ENCODE measurements around the gene GALNT2. TPM values are rescaled to one million over a fixed set of nuclear protein-coding genes. Genes with fewer than 3 reads are reported as not detected.

Gene GALNT2
- total and polyA plus RNA-seq, 9 donors: 38.6 to 142 (median 83.7) TPM

GRCh38 chr1:230145505-230145899 lies 78.5 kb downstream of the GALNT2 start:
- WGBS, 3 donors: 48 to 60% (median 52%) methylated on average over 8 of the region's 8 CpGs
- H3K27ac ChIP-seq: no peak overlapping the region
- TF ChIP-seq CTCF (IDR thresholded peaks at IDR 0.05) (no peak), EP300 (IDR thresholded peaks at IDR 0.05) (no peak), POLR2A (IDR thresholded peaks at IDR 0.05) (no peak)
- peaks cover 15% of the 10 kb centered on the region for H3K4me1 ChIP-seq (ENCODE audit: insufficient read depth)
- H3K4me3 ChIP-seq: no peak overlapping the region
- no peaks in the 10 kb centered on the region for H3K9me3 ChIP-seq
- no peak for DNase-seq
- no peaks in the 10 kb centered on the region for H3K27me3 ChIP-seq
- no peaks in the 10 kb centered on the region for H3K36me3 ChIP-seq
- intact Hi-C loops (cut with DNase I): no loop called here

- H3K27ac ChIP-seq: no peak overlapping the region
- TF ChIP-seq CTCF (IDR thresholded peaks at IDR 0.05): no peak
- no peak for TF ChIP-seq EP300 (IDR thresholded peaks at IDR 0.05)
- TF ChIP-seq POLR2A (IDR thresholded peaks at IDR 0.05): no peak
- 38 to 64% (median 48%) methylated on average over 7 of the region's 7 CpGs for WGBS, 3 donors
- intact Hi-C loops (cut with DNase I): no loop called here
- H3K4me3 ChIP-seq: no peak overlapping the region
- DNase-seq: no peak
- peaks cover 18% of the 10 kb centered on the region for H3K4me1 ChIP-seq (ENCODE audit: insufficient read depth)
- H3K9me3 ChIP-seq: no peaks in the 10 kb centered on the region
- H3K36me3 ChIP-seq: no peaks in the 10 kb centered on the region
- no peaks in the 10 kb centered on the region for H3K27me3 ChIP-seq
Observed at GRCh38 chr1:230145953-230146476, 79.0 kb downstream of the GALNT2 start.

- no peaks in the 10 kb centered on the region for H3K36me3 ChIP-seq
- intact Hi-C loops (cut with DNase I): no loop called here
- no peak overlapping the region for H3K27ac ChIP-seq
- H3K4me1 ChIP-seq (ENCODE audit: insufficient read depth): peaks cover 18% of the 10 kb centered on the region
- TF ChIP-seq EP300 (IDR thresholded peaks at IDR 0.05) (no peak), CTCF (IDR thresholded peaks at IDR 0.05) (no peak), POLR2A (IDR thresholded peaks at IDR 0.05) (no peak)
- no peak overlapping the region for H3K4me3 ChIP-seq
- no peaks in the 10 kb centered on the region for H3K27me3 ChIP-seq
- WGBS, 3 donors: 95 to 97% (median 96%) methylated on average over 13 of the region's 13 CpGs
- no peaks in the 10 kb centered on the region for H3K9me3 ChIP-seq
- DNase-seq: no peak
Observed at GRCh38 chr1:230146709-230147108, 79.7 kb downstream of the GALNT2 start.

GRCh38 chr1:230147253-230148125 lies 80.5 kb downstream of the GALNT2 start:
- no peaks in the 10 kb centered on the region for H3K27me3 ChIP-seq
- intact Hi-C loops (cut with DNase I): no loop called here
- H3K4me3 ChIP-seq: no peak overlapping the region
- TF ChIP-seq CTCF (IDR thresholded peaks at IDR 0.05) (no peak), EP300 (IDR thresholded peaks at IDR 0.05) (no peak), POLR2A (IDR thresholded peaks at IDR 0.05) (no peak)
- peaks cover 15% of the 10 kb centered on the region for H3K4me1 ChIP-seq (ENCODE audit: insufficient read depth)
- WGBS, 3 donors: 58 to 71% (median 61%) methylated on average over 15 of the region's 15 CpGs
- H3K27ac ChIP-seq: no peak overlapping the region
- no peak for DNase-seq
- no peaks in the 10 kb centered on the region for H3K36me3 ChIP-seq
- no peaks in the 10 kb centered on the region for H3K9me3 ChIP-seq

Measured in ovary (tissue), 9 donors.